Sigmoid colon (tissue), 7 donors: ENCODE data around the gene TSPAN17. TPM values are rescaled to one million over a fixed set of nuclear protein-coding genes. Genes with fewer than 3 reads are reported as not detected.

ENCODE experiments used
- DNase-seq: peaks from one replicate; pipeline ENCODE4 v3.0.0-alpha.2; 2019
- H3K27ac ChIP-seq, 4 donors: fragments of 200-600 bp; sonication (generic); one replicate each; pipeline ENCODE4 v1.5.1; 2016 to 2019; ENCODE audit warnings: mild to moderate bottlenecking in 1 of 4
- H3K27me3 ChIP-seq, 3 donors: fragments of 200-600 bp; sonication (generic); one replicate each; pipeline ENCODE4 v1.5.1; 2019; ENCODE audit warnings: mild to moderate bottlenecking in 1 of 3
- H3K36me3 ChIP-seq, 4 donors: fragments of 200-600 bp; sonication (generic); one replicate each; pipeline ENCODE4 v1.5.1; 2016 to 2019
- H3K4me1 ChIP-seq, 4 donors: fragments of 200-600 bp; sonication (generic); one replicate each; pipeline ENCODE4 v1.5.1; 2017 to 2019
- H3K4me3 ChIP-seq, 4 donors: fragments of 200-600 bp; sonication (generic); one replicate each; pipeline ENCODE4 v1.5.1; 2017 to 2019; ENCODE audit warnings: mild to moderate bottlenecking in 2 of 4, moderate library complexity in 1 of 4
- H3K9me3 ChIP-seq, 4 donors: fragments of 200-600 bp in 3 of 4; sonication (generic) in 3 of 4; one replicate each; pipeline versions ENCODE4 v1.5.1 to v1.6.1; 2013 to 2019
- EP300 ChIP-seq, 4 donors: sonication (generic); formaldehyde crosslinking; IDR thresholded peaks; one replicate each; pipeline ENCODE4 v1.6.1; 2017; ENCODE audit warnings: antibody characterized with exemption in 4 of 4
- POLR2A ChIP-seq, 2 donors: fragments of 450-650 bp; IDR thresholded peaks; one replicate each; pipeline ENCODE4 v1.6.1; 2016; ENCODE audit warnings: antibody characterized with exemption in 2 of 2, mild to moderate bottlenecking in 2 of 2, moderate library complexity in 2 of 2
- POLR2AphosphoS5 ChIP-seq, 4 donors: sonication (generic); formaldehyde crosslinking; IDR thresholded peaks; one replicate each; pipeline ENCODE4 v1.6.1; 2017; ENCODE audit warnings: antibody characterized with exemption in 4 of 4
- WGBS, 2 donors: extraction: QIAGEN DNeasy Blood & Tissue Kit; methylation state at CpG; one replicate each; pipeline ENCODE4 v1.1.7; 2013; 5-methylcytosine and 5-hydroxymethylcytosine counted together
- intact Hi-C: fragments of 100-400 bp; cut with DNase I; formaldehyde crosslinking; loops from one replicate; pipeline ENCODE4 v1.15.1; 2023
- polyA plus RNA-seq, 3 donors: library from polyadenylated mRNA; stranded (reverse); fragments of 200-250 nt; gene quantifications; one replicate each; pipeline ENCODE4 v1.2.3, GENCODE V29; 2013
- total RNA-seq, 4 donors: library from RNA; depleted of rRNA; stranded (reverse); fragments of >200 nt; gene quantifications; one replicate each; pipeline ENCODE4 v1.1.0, GENCODE V29; 2016
- TF ChIP-seq, protein P1 (sequence below), 4 experiments: fragments of 450-650 bp in 3 of 4; fragments of 200-600 bp in 1 of 4; IDR thresholded peaks; one replicate each; pipeline ENCODE4 v1.5.1; 2016 to 2019; ENCODE audit warnings: antibody characterized with exemption in 4 of 4, mild to moderate bottlenecking in 3 of 4, moderate library complexity in 2 of 4
- donor health status: healthy with polysubstance abuse.
- donor health status: Bipolar disorder and iron deficiency.
- donor health status: healthy.

TSPAN17 gene
- total and polyA plus RNA-seq, 7 donors, result 7.4 to 37.7 (median 21.7) TPM

DNA sequence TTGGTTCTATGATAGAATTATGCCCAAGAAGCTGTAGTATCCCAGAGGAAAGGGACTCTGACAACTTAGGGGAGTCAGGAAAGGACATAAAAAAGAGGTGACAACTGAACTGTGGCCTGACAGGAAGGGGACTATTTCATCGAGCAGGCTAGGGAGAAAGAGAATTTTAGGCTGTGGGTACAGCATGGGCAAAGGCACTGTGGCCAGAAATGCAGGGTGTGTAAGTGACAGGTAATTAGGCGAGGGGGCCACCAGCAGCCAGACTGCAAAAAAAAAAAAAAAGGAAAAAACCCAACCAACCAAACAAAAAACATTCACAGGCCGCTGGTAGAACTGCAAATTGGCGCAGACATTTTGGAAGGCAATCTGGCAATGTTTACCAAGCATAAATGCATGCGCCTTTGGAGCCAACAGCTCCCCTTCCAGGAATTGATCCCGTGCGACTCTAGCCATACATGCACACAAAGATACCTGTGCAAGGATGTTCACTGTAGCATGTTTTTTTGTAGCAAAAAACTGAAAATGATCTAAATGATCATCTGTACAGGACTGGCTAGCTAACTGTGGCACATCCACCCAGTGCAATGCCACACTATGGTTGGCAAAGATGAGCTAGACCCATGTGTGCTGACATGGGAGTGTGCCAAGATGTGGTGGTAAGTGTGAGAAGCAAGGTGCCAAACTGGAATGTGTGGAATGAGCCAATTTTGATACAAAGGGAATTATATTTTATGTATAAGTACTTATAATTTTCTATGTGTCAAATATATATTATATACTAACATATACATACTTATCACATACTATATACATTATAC is 15.7 kb upstream of the TSPAN17 start:
- WGBS, 2 donors, result 32 to 66% methylated on average over 7 of the region's 7 CpGs
- Histone ChIP-seq H3K27ac (no peak overlapping the region), H3K27me3 (peaks cover 32 to 65% (median 39%) of the 10 kb centered on the region in 3 donors), H3K4me3 (no peak overlapping the region), H3K9me3 (no peaks in the 10 kb centered on the region), H3K4me1 (peaks cover 0 to 17% (median 15%) of the 10 kb centered on the region in 4 donors), H3K36me3 (no peaks in the 10 kb centered on the region)
- intact Hi-C loops, result no loop called here
- TF ChIP-seq, protein P1, sequence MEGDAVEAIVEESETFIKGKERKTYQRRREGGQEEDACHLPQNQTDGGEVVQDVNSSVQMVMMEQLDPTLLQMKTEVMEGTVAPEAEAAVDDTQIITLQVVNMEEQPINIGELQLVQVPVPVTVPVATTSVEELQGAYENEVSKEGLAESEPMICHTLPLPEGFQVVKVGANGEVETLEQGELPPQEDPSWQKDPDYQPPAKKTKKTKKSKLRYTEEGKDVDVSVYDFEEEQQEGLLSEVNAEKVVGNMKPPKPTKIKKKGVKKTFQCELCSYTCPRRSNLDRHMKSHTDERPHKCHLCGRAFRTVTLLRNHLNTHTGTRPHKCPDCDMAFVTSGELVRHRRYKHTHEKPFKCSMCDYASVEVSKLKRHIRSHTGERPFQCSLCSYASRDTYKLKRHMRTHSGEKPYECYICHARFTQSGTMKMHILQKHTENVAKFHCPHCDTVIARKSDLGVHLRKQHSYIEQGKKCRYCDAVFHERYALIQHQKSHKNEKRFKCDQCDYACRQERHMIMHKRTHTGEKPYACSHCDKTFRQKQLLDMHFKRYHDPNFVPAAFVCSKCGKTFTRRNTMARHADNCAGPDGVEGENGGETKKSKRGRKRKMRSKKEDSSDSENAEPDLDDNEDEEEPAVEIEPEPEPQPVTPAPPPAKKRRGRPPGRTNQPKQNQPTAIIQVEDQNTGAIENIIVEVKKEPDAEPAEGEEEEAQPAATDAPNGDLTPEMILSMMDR (IDR thresholded peaks at IDR 0.05), result no peak
- TF ChIP-seq POLR2AphosphoS5 (IDR thresholded peaks at IDR 0.05) (no peak), EP300 (IDR thresholded peaks at IDR 0.05) (no peak), POLR2A (IDR thresholded peaks at IDR 0.05) (no peak)
- DNase-seq, result no peak

DNA sequence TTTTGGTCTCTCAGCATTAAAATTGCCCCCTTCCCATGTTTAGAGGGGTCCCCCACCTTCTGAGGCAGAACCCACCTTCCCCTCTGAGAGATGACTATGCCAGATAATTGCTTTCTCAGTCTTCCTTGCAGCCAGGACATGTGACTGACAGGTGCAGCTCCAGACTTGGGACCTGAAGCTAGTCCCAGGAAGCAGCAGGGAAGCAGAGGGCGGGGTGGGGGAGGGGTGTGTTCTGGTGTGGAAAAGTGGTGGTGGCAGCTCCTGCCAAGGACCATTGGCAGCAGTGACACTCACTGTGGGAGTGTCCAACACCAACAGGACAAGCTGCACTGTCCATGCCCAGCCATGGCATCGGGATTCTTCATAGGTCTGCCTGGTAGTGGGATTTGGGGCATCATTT is 14.5 kb upstream of the TSPAN17 start:
- 39 to 75% methylated on average over 2 of the region's 2 CpGs for WGBS, 2 donors
- no peaks in the 10 kb centered on the region for H3K36me3 ChIP-seq
- TF ChIP-seq EP300 (IDR thresholded peaks at IDR 0.05) (no peak), POLR2A (IDR thresholded peaks at IDR 0.05) (no peak), POLR2AphosphoS5 (IDR thresholded peaks at IDR 0.05) (no peak)
- TF ChIP-seq, protein P1 (IDR thresholded peaks at IDR 0.05), result no peak
- no peak for DNase-seq
- no peak overlapping the region for H3K27ac ChIP-seq
- H3K27me3 ChIP-seq, result peaks cover 27 to 54% (median 30%) of the 10 kb centered on the region in 3 donors
- intact Hi-C loops, result no loop called here
- H3K4me1 ChIP-seq, result peaks cover 0 to 17% (median 15%) of the 10 kb centered on the region in 4 donors
- H3K9me3 ChIP-seq, result no peaks in the 10 kb centered on the region
- no peak overlapping the region for H3K4me3 ChIP-seq

DNA sequence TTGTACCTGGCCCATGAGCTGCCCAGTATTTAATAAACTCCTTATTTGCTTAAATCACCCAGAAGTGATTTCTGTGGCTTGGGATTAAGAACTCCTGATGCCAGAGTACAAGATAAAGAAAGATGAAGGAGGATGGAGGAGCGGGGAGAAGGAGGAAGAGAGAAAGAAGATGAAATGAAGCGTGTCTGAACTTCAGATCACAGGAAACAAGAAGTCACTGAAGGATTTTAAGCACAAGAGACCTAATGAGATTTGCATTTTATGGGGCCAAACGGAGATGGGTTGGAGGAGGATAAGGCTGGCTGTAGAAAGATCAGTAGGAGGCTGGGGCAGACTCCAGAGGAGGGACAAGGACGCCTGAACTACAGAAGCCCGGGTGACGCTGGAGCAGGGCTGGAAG is 13.7 kb upstream of the TSPAN17 start:
- H3K9me3 ChIP-seq, result no peaks in the 10 kb centered on the region
- no peak overlapping the region for H3K4me3 ChIP-seq
- H3K36me3 ChIP-seq, result no peaks in the 10 kb centered on the region
- 18 to 27% methylated on average over 6 of the region's 6 CpGs for WGBS, 2 donors
- H3K27me3 ChIP-seq, result peaks cover 19 to 45% (median 23%) of the 10 kb centered on the region in 3 donors
- intact Hi-C loops, result no loop called here
- TF ChIP-seq, protein P1 (IDR thresholded peaks at IDR 0.05), result no peak
- TF ChIP-seq EP300 (IDR thresholded peaks at IDR 0.05) (no peak), POLR2A (IDR thresholded peaks at IDR 0.05) (no peak), POLR2AphosphoS5 (IDR thresholded peaks at IDR 0.05) (no peak)
- no peak overlapping the region for H3K27ac ChIP-seq
- H3K4me1 ChIP-seq, result peaks cover 0 to 17% (median 15%) of the 10 kb centered on the region in 4 donors
- DNase-seq, result no peak

DNA sequence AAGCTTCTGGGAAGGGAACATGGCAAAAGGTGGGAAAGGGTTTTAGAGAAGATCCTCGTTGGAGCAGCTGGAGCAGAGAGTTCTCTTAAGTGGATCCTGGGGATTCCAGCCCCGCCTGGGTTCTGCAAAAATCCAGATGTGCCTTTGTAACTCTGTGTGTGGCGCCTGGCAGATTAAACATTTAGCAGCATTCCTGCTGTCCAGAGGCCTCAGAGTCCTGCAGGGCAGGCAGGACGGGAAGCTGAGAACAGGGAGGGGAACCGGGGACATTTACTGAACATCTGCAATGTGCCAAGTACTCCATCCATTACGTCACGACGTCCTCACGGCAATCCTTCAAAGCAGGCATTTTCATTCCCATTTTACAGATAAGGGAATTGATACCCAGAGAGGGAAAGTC is 10.9 kb upstream of the TSPAN17 start:
- Histone ChIP-seq H3K4me3 (no peak overlapping the region), H3K27me3 (peaks cover 0 to 17% (median 0%) of the 10 kb centered on the region in 3 donors), H3K27ac (no peak overlapping the region), H3K4me1 (peaks cover 0 to 8% (median 0%) of the 10 kb centered on the region in 4 donors), H3K36me3 (no peaks in the 10 kb centered on the region), H3K9me3 (no peaks in the 10 kb centered on the region)
- no peak for TF ChIP-seq POLR2A (IDR thresholded peaks at IDR 0.05)
- no peak for TF ChIP-seq EP300 (IDR thresholded peaks at IDR 0.05)
- TF ChIP-seq, protein P1 (IDR thresholded peaks at IDR 0.05), result no peak
- no peak for TF ChIP-seq POLR2AphosphoS5 (IDR thresholded peaks at IDR 0.05)
- WGBS, 2 donors, result 47 to 56% methylated on average over 9 of the region's 9 CpGs
- DNase-seq, result no peak
- intact Hi-C loops, result no loop called here
